HUES64 (cell line): Measurements from ENCODE around the gene DHX40. TPM values are rescaled to one million over a fixed set of nuclear protein-coding genes. Genes with fewer than 3 reads are reported as not detected.
"Not testable (repeated sequence)": the region's sequence is repeated elsewhere in the genome, so short reads cannot be mapped to it uniquely, and the experiment has no call there.

Experiments used
- H3K27ac ChIP-seq: 2 replicates; pipeline ENCODE4 v1.7.0; 2013; ENCODE audit warnings: low read depth, low read length, inconsistent platforms
- H3K27me3 ChIP-seq: 2 replicates; pipeline ENCODE4 v1.6.1; 2013; ENCODE audit warnings: mild to moderate bottlenecking, low read length; ENCODE audit not compliant: insufficient read depth
- H3K36me3 ChIP-seq: 2 replicates; pipeline ENCODE4 v1.6.1; 2013; ENCODE audit warnings: mild to moderate bottlenecking, low read length; ENCODE audit not compliant: insufficient read depth
- H3K4me1 ChIP-seq: 2 replicates; pipeline ENCODE4 v1.6.1; 2013; ENCODE audit warnings: mild to moderate bottlenecking, low read length, moderate library complexity; ENCODE audit not compliant: insufficient read depth
- H3K4me3 ChIP-seq: 2 replicates; pipeline ENCODE4 v1.5.1; 2013; ENCODE audit warnings: mild to moderate bottlenecking, low read length, moderate library complexity
- H3K9ac ChIP-seq: 2 replicates; pipeline ENCODE4 v1.6.1; 2013; ENCODE audit warnings: mild to moderate bottlenecking, low read depth, low read length
- H3K9me3 ChIP-seq: 2 replicates; pipeline ENCODE4 v1.6.1; 2013; ENCODE audit warnings: low read depth, low read length; ENCODE audit not compliant: insufficient read depth
- WGBS: fragments of 150-250, 120-280 bp; methylation state at CpG from one replicate; pipeline ENCODE4 v1.1.7; 2013; ENCODE audit warnings: missing lambda C conversion rate; 5-methylcytosine and 5-hydroxymethylcytosine counted together
- polyA plus RNA-seq, 2 experiments: library from polyadenylated mRNA; stranded (reverse); fragments of 50-300 nt; gene quantifications; one replicate each; pipeline ENCODE4 v1.2.3, GENCODE V29; 2013

Gene DHX40
- polyA plus RNA-seq (2013, experiment 1 of 2): 29.5 TPM
- polyA plus RNA-seq (2013, experiment 2 of 2): 32.8 TPM

GRCh38 chr17:59565171-59565958, at the start of gene DHX40:
DHX40 (plus strand) TSS chr17:59565610; CDS start chr17:59565672, 62 bp downstream.
- Histone ChIP-seq H3K27ac (peak within 1 kb of the TSS; percentile 70), H3K36me3 (peaks cover 7% of the 10 kb centered on the region), H3K4me1 (peaks cover 6% of the 10 kb centered on the region; the same call in 1 of the 2 replicates), H3K27me3 (peaks cover 20% of the 10 kb centered on the region), H3K9ac (peak within 1 kb of the TSS; percentile 83), H3K9me3 (peaks cover 9% of the 10 kb centered on the region), H3K4me3 (peak within 1 kb of the TSS; percentile 97)
- 9% methylated on average over 62 of the region's 62 CpGs for WGBS

GRCh38 chr17:59516451-59516850, 49.0 kb upstream of the DHX40 start:
- Histone ChIP-seq H3K27ac (no peak overlapping the region), H3K4me1 (no peaks in the 10 kb centered on the region), H3K27me3 (no peaks in the 10 kb centered on the region), H3K9me3 (no peaks in the 10 kb centered on the region), H3K9ac (no peak overlapping the region), H3K4me3 (no peak overlapping the region), H3K36me3 (no peaks in the 10 kb centered on the region)
- WGBS: 74% methylated on average over 2 of the region's 2 CpGs

GRCh38 chr17:59519132-59519531, 46.3 kb upstream of the DHX40 start:
- Histone ChIP-seq H3K4me3 (no peak overlapping the region), H3K36me3 (no peaks in the 10 kb centered on the region), H3K4me1 (no peaks in the 10 kb centered on the region), H3K27me3 (no peaks in the 10 kb centered on the region), H3K27ac (no peak overlapping the region), H3K9me3 (no peaks in the 10 kb centered on the region), H3K9ac (no peak overlapping the region)
- 94% methylated on average over 2 of the region's 2 CpGs for WGBS

- Histone ChIP-seq H3K4me3 (no peak overlapping the region), H3K27me3 (no peaks in the 10 kb centered on the region), H3K27ac (no peak overlapping the region), H3K36me3 (no peaks in the 10 kb centered on the region), H3K9ac (no peak overlapping the region), H3K4me1 (no peaks in the 10 kb centered on the region), H3K9me3 (no peaks in the 10 kb centered on the region)
- WGBS: 90% methylated on average over 5 of the region's 5 CpGs
Observed at GRCh38 chr17:59520251-59520650, 45.2 kb upstream of the DHX40 start.

GRCh38 chr17:59521465-59522126, 43.8 kb upstream of the DHX40 start:
- no peaks in the 10 kb centered on the region for H3K36me3 ChIP-seq
- no peaks in the 10 kb centered on the region for H3K27me3 ChIP-seq
- H3K9me3 ChIP-seq: no peaks in the 10 kb centered on the region
- H3K9ac ChIP-seq: no peak overlapping the region
- H3K27ac ChIP-seq: no peak overlapping the region
- 56% methylated on average over 12 of the region's 12 CpGs for WGBS
- no peaks in the 10 kb centered on the region for H3K4me1 ChIP-seq
- no peak overlapping the region for H3K4me3 ChIP-seq

- H3K4me1 ChIP-seq, H3K36me3 ChIP-seq, H3K9me3 ChIP-seq, H3K27me3 ChIP-seq, H3K27ac ChIP-seq, H3K9ac ChIP-seq, H3K4me3 ChIP-seq: not testable (repeated sequence)
- 81% methylated on average over 3 of the region's 3 CpGs for WGBS
Observed at GRCh38 chr17:59524930-59525329, 40.5 kb upstream of the DHX40 start.

- Histone ChIP-seq H3K27ac (no peak overlapping the region), H3K4me3 (no peak overlapping the region), H3K4me1 (no peaks in the 10 kb centered on the region), H3K36me3 (no peaks in the 10 kb centered on the region), H3K9ac (no peak overlapping the region), H3K27me3 (no peaks in the 10 kb centered on the region), H3K9me3 (no peaks in the 10 kb centered on the region)
- 89% methylated on average over 2 of the region's 2 CpGs for WGBS
Observed at GRCh38 chr17:59525668-59526067, 39.7 kb upstream of the DHX40 start.

- WGBS: 81% methylated on average over 2 of the region's 2 CpGs
- Histone ChIP-seq H3K9me3 (no peaks in the 10 kb centered on the region), H3K4me1 (no peaks in the 10 kb centered on the region), H3K9ac (no peak overlapping the region), H3K36me3 (no peaks in the 10 kb centered on the region), H3K27ac (no peak overlapping the region), H3K27me3 (no peaks in the 10 kb centered on the region), H3K4me3 (no peak overlapping the region)
Observed at GRCh38 chr17:59526451-59526850, 39.0 kb upstream of the DHX40 start.

GRCh38 chr17:59527325-59527917, 38.0 kb upstream of the DHX40 start:
- H3K4me1 ChIP-seq: no peaks in the 10 kb centered on the region
- 88% methylated on average over 6 of the region's 6 CpGs for WGBS
- H3K27ac ChIP-seq: no peak overlapping the region
- no peak overlapping the region for H3K4me3 ChIP-seq
- H3K27me3 ChIP-seq: no peaks in the 10 kb centered on the region
- H3K9ac ChIP-seq: no peak overlapping the region
- no peaks in the 10 kb centered on the region for H3K36me3 ChIP-seq
- H3K9me3 ChIP-seq: no peaks in the 10 kb centered on the region

- H3K36me3 ChIP-seq: no peaks in the 10 kb centered on the region
- no peaks in the 10 kb centered on the region for H3K9me3 ChIP-seq
- no peaks in the 10 kb centered on the region for H3K4me1 ChIP-seq
- no peak overlapping the region for H3K9ac ChIP-seq
- H3K27ac ChIP-seq: no peak overlapping the region
- H3K4me3 ChIP-seq: no peak overlapping the region
- WGBS: 82% methylated on average over 1 of the region's 1 CpG
- no peaks in the 10 kb centered on the region for H3K27me3 ChIP-seq
Observed at GRCh38 chr17:59527931-59528330, 37.5 kb upstream of the DHX40 start.

- no CpG with 5 or more reads among the region's 1 CpG for WGBS
Observed at GRCh38 chr17:59530531-59530930, 34.9 kb upstream of the DHX40 start.

More at GRCh38 chr17:59530531-59530930, 34.9 kb upstream of the DHX40 start:
- Histone ChIP-seq H3K36me3 (no peaks in the 10 kb centered on the region), H3K27ac (no peak overlapping the region), H3K4me3 (no peak overlapping the region), H3K9ac (no peak overlapping the region), H3K27me3 (no peaks in the 10 kb centered on the region), H3K9me3 (no peaks in the 10 kb centered on the region), H3K4me1 (no peaks in the 10 kb centered on the region)
